Activated CD4-positive, alpha-beta T cell treated with anti-CD3 and anti-CD28 coated beads, Interleukin-2, amount 50 U/mL, for 24 hours (primary cell): ENCODE results near the gene ECM2.

Experiments
- DNase-seq, 2 donors: peaks; one replicate each; pipeline ENCODE4 v3.0.0-alpha.2; 2020; ENCODE audit warnings: low read depth in 1 of 2, low spot score in 1 of 2

ECM2 gene

GRCh38 chr9:92501671-92502393 is 34.0 kb downstream of the ECM2 start:
- DNase-seq = no peak

GRCh38 chr9:92500725-92501124 is 35.1 kb downstream of the ECM2 start:
- no peak for DNase-seq

- DNase-seq = no peak
Measured at GRCh38 chr9:92499701-92500100, 36.1 kb downstream of the ECM2 start.

- DNase-seq = no peak
Measured at GRCh38 chr9:92496396-92497176, 39.2 kb downstream of the ECM2 start.

GRCh38 chr9:92494856-92495255 is 40.9 kb downstream of the ECM2 start:
- no peak for DNase-seq

GRCh38 chr9:92493749-92494387 is 41.9 kb downstream of the ECM2 start:
- DNase-seq = no peak

GRCh38 chr9:92492781-92493401 is 42.9 kb downstream of the ECM2 start:
- DNase-seq = no peak

GRCh38 chr9:92488681-92489550 is 46.9 kb downstream of the ECM2 start:
- no peak for DNase-seq

- DNase-seq = no peak
Measured at GRCh38 chr9:92486371-92486770, 49.4 kb downstream of the ECM2 start.

GRCh38 chr9:92484563-92484962 is 51.2 kb downstream of the ECM2 start:
- no peak for DNase-seq

- no peak for DNase-seq
Measured at GRCh38 chr9:92483627-92484545, 51.9 kb downstream of the ECM2 start.

- no peak for DNase-seq
Measured at GRCh38 chr9:92482805-92483204, 53.0 kb downstream of the ECM2 start.

GRCh38 chr9:92482329-92482728 is 53.5 kb downstream of the ECM2 start, which contains the start of gene ASPN:
Gene ASPN (minus strand): TSS chr9:92482506.
- no peak for DNase-seq

GRCh38 chr9:92480986-92481633 is 54.7 kb downstream of the ECM2 start:
- DNase-seq = no peak

- DNase-seq = no peak
Measured at GRCh38 chr9:92480291-92480771, 55.5 kb downstream of the ECM2 start.

- no peak for DNase-seq
Measured at GRCh38 chr9:92479346-92479745, 56.4 kb downstream of the ECM2 start.

- DNase-seq = no peak
Measured at GRCh38 chr9:92478783-92479182, 57.0 kb downstream of the ECM2 start.

- no peak for DNase-seq
Measured at GRCh38 chr9:92476962-92477361, 58.8 kb downstream of the ECM2 start.

- DNase-seq = no peak
Measured at GRCh38 chr9:92474587-92474986, 61.2 kb downstream of the ECM2 start.
